ENCODE data around the gene VSIG1.

VSIG1 gene

GRCh38 chrX:108064613-108065012 lies 19.7 kb downstream of the VSIG1 start:
- DNase-seq (ENCODE audit: low spot score): no peak

- DNase-seq (ENCODE audit: low spot score): no peak
Observed at GRCh38 chrX:108068121-108068520, 23.3 kb downstream of the VSIG1 start.

GRCh38 chrX:108070891-108071290 lies 26.0 kb downstream of the VSIG1 start:
- no peak for DNase-seq (ENCODE audit: low spot score)

GRCh38 chrX:108071578-108071977 lies 26.7 kb downstream of the VSIG1 start:
- no peak for DNase-seq (ENCODE audit: low spot score)

GRCh38 chrX:108072746-108073145 lies 27.9 kb downstream of the VSIG1 start:
- DNase-seq (ENCODE audit: low spot score): no peak

GRCh38 chrX:108081110-108081509 lies 36.2 kb downstream of the VSIG1 start:
- DNase-seq (ENCODE audit: low spot score): no peak

- DNase-seq (ENCODE audit: low spot score): no peak
Observed at GRCh38 chrX:108087792-108088191, 42.9 kb downstream of the VSIG1 start.

GRCh38 chrX:108088511-108088910 lies 43.6 kb downstream of the VSIG1 start:
- no peak for DNase-seq (ENCODE audit: low spot score)

- DNase-seq (ENCODE audit: low spot score): no peak
Observed at GRCh38 chrX:108090491-108091263, 45.8 kb downstream of the VSIG1 start.

GRCh38 chrX:108091264-108091877 lies 46.5 kb downstream of the VSIG1 start, which contains the start of the genes ATG4A and PSMD10:
ATG4A (plus strand) TSS chrX:108091778; CDS start chrX:108091827, 49 bp downstream.
PSMD10 (minus strand) TSS chrX:108091542; CDS start chrX:108091520, 22 bp downstream.
- peak; percentile 56 for DNase-seq (ENCODE audit: low spot score)

GRCh38 chrX:108091878-108092291 lies 47.0 kb downstream of the VSIG1 start:
- no peak for DNase-seq (ENCODE audit: low spot score)

- DNase-seq (ENCODE audit: low spot score): no peak
Observed at GRCh38 chrX:108097380-108097779, 52.5 kb downstream of the VSIG1 start.

GRCh38 chrX:108105473-108105872 lies 60.6 kb downstream of the VSIG1 start:
- DNase-seq (ENCODE audit: low spot score): no peak

- DNase-seq (ENCODE audit: low spot score): no peak
Observed at GRCh38 chrX:108114541-108114940, 69.7 kb downstream of the VSIG1 start.

- no peak for DNase-seq (ENCODE audit: low spot score)
Observed at GRCh38 chrX:108117988-108118387, 73.1 kb downstream of the VSIG1 start.

GRCh38 chrX:108121291-108121690 lies 76.4 kb downstream of the VSIG1 start:
- DNase-seq (ENCODE audit: low spot score): no peak

GRCh38 chrX:108122748-108123147 lies 77.9 kb downstream of the VSIG1 start:
- no peak for DNase-seq (ENCODE audit: low spot score)

GRCh38 chrX:108123591-108124366 lies 78.9 kb downstream of the VSIG1 start:
- no peak for DNase-seq (ENCODE audit: low spot score)

GRCh38 chrX:108126661-108127060 lies 81.8 kb downstream of the VSIG1 start:
- DNase-seq (ENCODE audit: low spot score): no peak

GRCh38 chrX:108127152-108127551 lies 82.3 kb downstream of the VSIG1 start:
- no peak for DNase-seq (ENCODE audit: low spot score)

All from HuH-7 (cell line).